ENCODE results near the gene LRRC3.

Gene LRRC3

GRCh38 chr21:44485796-44486195 is 30.5 kb downstream of the LRRC3 start:
- Mint-ChIP-seq H3K4me3 (peak overlapping the region; percentile 65 to 67), H3K9me3 (no peaks in the 10 kb centered on the region), H3K27ac (no peak overlapping the region), H3K27me3 (peaks cover 7% of the 10 kb centered on the region), H3K4me1 (peaks cover 8% of the 10 kb centered on the region)
- ATAC-seq: peak; percentile 23
- DNase-seq: no peak

DNA sequence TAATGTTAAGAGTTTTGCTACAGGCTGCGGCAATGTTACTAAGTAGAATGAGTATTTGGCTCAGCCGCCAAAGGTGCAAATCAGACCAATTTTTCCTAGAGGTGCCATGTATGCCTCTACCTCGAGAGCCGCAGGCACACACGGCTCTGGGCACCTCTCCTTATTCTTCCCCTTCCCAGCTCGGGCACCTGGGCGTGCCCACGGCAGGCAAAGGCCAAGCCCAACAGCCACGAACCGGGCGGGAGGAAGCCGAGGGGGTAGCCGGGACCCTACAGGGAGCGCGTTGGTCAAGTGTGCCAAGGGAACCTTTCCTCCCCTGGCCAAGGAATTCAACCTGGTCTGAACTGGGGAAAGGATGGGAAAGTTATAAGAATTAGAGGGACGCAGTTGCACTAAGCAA is 31.0 kb downstream of the LRRC3 start:
- H3K4me3 Mint-ChIP-seq: peak overlapping the region; percentile 30 to 42
- H3K4me1 Mint-ChIP-seq: peaks cover 8% of the 10 kb centered on the region
- DNase-seq (no peak), ATAC-seq (no peak)
- H3K9me3 Mint-ChIP-seq: no peaks in the 10 kb centered on the region
- peaks cover 7% of the 10 kb centered on the region for H3K27me3 Mint-ChIP-seq
- peak overlapping the region in 1 of 2 donors; percentile 83 for H3K27ac Mint-ChIP-seq

DNA sequence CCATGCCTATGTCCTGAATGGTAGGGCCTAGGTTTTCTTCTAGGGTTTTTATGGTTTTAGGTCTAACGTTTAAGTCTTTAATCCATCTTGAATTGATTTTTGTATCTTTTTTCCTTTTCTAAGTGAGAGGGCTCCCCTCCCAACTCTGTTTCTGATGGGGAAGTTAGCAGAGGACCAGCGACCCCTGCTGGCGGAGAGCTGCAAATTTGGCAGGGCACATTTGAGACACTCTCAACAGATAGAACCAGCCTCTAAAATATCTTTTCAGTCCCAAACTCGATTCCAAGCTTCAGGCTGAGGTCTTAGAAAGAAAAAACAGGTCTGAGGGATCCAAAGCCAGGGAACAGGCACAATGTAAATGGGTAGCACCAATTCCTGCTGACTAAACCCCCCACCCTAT is 32.5 kb downstream of the LRRC3 start:
- peak; percentile 50 to 51 for DNase-seq
- Mint-ChIP-seq H3K4me3 (no peak overlapping the region), H3K9me3 (peaks cover 11 to 12% of the 10 kb centered on the region in 2 donors), H3K4me1 (peaks cover 8% of the 10 kb centered on the region), H3K27me3 (peaks cover 15% of the 10 kb centered on the region), H3K27ac (no peak overlapping the region)
- ATAC-seq: no peak

DNA sequence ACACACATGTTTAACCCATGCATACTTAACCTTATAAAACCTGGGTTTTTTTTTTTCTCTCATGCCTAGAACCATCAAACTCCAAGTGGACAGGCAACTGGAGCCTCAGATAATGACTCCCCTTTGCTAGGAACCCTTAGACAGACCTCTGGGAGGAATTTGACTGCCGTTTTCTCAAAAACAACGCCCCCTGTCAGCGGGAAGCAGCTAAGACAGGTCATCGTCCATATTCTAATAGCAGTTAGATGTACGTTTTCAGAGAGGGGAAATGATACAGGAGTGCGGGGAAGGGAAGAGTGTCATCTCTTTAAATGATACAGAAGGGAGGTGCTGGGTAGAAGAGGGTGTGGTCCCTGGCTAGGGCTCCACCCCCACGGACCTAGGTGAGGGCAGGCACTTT is 34.7 kb downstream of the LRRC3 start:
- Mint-ChIP-seq H3K9me3 (peaks cover 16 to 19% of the 10 kb centered on the region in 2 donors), H3K4me1 (peaks cover 8% of the 10 kb centered on the region), H3K27ac (no peak overlapping the region), H3K4me3 (no peak overlapping the region), H3K27me3 (peaks cover 16% of the 10 kb centered on the region)
- DNase-seq: no peak
- ATAC-seq: no peak

- DNase-seq: no peak
- Mint-ChIP-seq H3K4me3 (no peak overlapping the region), H3K27ac (no peak overlapping the region), H3K27me3 (peaks cover 20% of the 10 kb centered on the region), H3K4me1 (peaks cover 8% of the 10 kb centered on the region), H3K9me3 (peaks cover 16 to 19% of the 10 kb centered on the region in 2 donors)
- no peak for ATAC-seq
These were observed 35.1 kb downstream of the LRRC3 start for GRCh38 chr21:44490405-44490804.

DNA sequence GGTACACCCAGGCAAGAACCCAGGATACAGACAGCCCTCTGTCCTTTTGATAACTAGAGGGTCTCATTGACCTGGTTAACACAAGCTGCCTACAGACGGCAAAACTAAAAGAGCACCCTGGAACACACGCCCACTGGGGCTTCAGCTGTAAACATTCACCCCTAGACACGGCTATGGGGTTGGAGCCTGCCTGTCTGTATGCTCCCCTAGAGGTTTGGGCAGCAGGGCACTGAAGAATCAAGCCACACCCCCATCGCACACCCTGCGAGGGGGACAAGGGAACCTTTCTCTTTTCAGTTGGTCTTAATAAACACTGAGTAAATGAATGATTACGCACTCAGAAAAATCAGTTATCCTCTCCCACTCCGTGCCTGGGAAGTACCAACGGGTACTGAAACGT is 35.5 kb downstream of the LRRC3 start:
- Mint-ChIP-seq H3K4me1 (peaks cover 6% of the 10 kb centered on the region), H3K27ac (no peak overlapping the region), H3K9me3 (peaks cover 16 to 19% of the 10 kb centered on the region in 2 donors), H3K27me3 (peaks cover 24% of the 10 kb centered on the region), H3K4me3 (no peak overlapping the region)
- DNase-seq (no peak), ATAC-seq (no peak)

DNA sequence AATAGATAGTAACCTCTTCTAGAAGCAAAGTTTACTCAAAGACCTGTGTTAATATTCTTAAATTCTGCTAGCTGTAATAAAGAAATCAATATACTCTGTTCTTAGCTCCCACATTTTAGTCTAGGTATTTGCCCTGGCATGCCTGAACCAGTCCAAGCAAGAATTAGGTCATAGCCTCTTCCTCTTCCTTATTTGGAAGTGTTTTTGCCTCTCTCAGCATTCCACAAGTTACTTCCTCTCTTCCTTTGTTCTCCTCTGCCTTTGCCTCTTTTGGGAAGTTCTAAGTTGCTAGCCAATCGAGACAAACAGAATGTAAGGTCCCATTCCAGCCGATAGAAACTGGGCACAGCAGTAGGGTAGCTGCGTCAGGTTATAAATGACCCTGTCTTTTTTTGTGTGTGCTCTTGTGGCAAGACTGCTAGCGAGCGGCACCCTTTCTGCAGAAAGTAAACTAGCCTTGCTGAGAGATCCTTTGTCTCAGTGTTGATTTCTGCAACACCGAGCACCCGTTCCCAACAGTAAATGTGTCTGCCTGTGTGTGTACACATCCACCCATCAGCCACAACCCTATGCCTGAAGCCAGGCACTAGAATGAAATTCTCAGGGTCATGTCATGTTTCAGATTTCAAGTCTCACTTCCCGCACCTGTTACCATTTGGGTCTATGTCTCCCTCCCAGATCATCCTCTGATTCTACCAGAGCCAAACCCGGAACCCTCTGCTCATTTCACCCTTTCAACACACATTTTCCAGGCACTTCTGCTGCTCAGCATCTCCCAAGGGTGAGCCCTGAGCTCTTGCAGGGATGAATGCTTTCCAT is 37.5 kb downstream of the LRRC3 start:
- Mint-ChIP-seq H3K4me1 (no peaks in the 10 kb centered on the region), H3K9me3 (peaks cover 16 to 19% of the 10 kb centered on the region in 2 donors), H3K27ac (no peak overlapping the region), H3K27me3 (peaks cover 41% of the 10 kb centered on the region), H3K4me3 (no peak overlapping the region)
- no peak for ATAC-seq
- no peak for DNase-seq

- DNase-seq (no peak), ATAC-seq (no peak)
- Mint-ChIP-seq H3K4me1 (no peaks in the 10 kb centered on the region), H3K4me3 (no peak overlapping the region), H3K27ac (no peak overlapping the region), H3K27me3 (peaks cover 41% of the 10 kb centered on the region), H3K9me3 (peaks cover 16 to 19% of the 10 kb centered on the region in 2 donors)
These were observed 39.1 kb downstream of the LRRC3 start for GRCh38 chr21:44494418-44494817.

- Mint-ChIP-seq H3K4me3 (no peak overlapping the region), H3K27me3 (peaks cover 41% of the 10 kb centered on the region), H3K27ac (peak overlapping the region in 1 of 2 donors; percentile 72), H3K4me1 (no peaks in the 10 kb centered on the region), H3K9me3 (peaks cover 16 to 19% of the 10 kb centered on the region in 2 donors)
- no peak for ATAC-seq
- no peak for DNase-seq
These were observed 39.6 kb downstream of the LRRC3 start for GRCh38 chr21:44494956-44495355.

DNA sequence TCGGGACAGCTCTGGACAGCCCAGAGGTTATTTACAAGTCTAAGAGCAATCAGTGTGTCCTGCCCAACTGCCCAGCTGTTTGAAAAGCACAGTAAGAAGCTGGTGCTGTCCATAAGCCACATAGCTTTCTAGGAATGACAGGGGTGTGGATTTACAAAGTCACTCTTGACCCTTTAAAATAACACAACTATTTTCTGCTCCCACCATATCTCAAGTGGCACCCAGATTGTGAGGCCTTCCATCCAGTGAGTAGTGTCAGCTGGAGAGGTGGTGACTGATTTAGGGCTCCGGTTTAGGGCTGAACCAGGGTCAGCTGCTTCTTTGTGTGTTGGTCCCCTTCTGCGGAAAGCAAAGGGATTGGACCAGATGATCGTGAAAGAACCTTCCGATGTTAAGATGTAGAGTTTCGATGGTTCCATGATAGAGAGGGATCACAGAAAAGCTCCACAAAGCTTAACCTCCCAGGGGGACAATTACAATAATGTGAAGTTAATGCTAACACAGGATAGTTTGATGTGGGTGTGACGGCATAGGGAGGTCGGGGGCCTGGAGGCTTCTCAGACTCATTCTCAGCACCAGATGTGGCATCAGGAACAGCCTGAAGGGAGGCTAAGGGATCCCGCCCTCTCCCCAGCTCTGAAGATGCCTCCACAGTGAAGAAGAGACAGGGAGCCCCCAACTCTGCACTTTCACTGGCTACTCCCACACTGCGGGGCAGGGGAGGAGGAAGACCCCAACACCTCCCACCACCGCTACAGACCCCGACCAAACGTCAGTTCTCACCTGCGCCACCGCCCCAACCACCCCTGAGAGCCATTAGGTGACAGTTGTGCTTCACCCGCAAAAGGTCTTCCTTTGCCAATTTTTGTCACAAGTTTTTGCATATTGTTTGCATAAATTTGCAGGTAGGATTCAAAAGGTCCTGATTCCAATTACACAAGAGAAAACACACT is 40.6 kb downstream of the LRRC3 start:
- peaks cover 16 to 19% of the 10 kb centered on the region in 2 donors for H3K9me3 Mint-ChIP-seq
- peaks cover 41% of the 10 kb centered on the region for H3K27me3 Mint-ChIP-seq
- no peaks in the 10 kb centered on the region for H3K4me1 Mint-ChIP-seq
- DNase-seq (no peak), ATAC-seq (no peak)
- H3K4me3 Mint-ChIP-seq: no peak overlapping the region
- peak overlapping the region in 1 of 2 donors; percentile 87 for H3K27ac Mint-ChIP-seq

DNA sequence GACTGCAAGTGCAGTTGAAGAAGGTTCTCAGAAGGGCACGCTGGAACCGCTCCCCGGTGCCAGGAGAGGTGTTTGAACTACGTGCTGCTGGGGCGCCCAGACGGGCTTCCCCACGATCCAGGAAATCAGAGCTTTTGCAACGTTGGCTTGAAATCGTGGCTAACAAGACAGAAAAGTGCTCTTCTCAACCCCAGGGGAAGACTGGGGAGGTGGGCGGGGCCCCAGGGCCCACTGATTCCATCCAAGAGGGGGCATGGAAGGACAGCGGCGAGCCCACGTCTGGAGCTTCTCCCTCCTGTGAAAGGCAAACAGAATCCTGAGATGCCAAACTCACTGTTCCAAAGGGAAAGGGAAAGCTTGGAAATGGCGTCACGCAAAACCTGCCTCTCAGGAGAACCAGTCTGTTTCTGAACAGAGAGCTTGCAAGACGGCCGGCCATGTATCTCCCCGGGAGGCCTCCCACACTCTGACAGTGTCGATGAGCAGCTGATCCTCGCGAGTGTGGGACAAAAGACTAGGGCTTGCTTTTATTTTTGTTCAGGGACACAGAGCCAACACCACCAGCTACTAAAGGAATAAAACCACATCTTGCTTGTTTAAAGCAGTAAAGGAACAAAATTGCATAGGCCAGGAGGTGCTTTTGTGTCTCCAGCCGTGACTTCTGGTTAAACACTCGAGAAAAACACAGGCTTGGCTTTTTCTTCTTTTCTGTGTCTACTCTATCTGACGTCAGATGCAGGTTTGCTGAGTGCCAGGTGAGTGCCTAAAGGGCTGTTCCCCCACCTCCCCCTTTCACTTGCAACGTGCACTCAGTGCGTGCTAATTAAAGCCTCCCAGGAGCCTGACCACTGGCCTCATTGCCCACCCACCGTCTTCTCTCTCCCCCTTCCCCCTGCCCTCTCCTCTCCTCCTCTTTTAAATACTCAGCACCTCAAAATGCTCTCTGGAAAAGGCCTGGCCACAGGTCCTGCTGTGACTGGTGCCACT is 41.5 kb downstream of the LRRC3 start:
- no peak for ATAC-seq
- no peak for DNase-seq
- Mint-ChIP-seq H3K4me3 (no peak overlapping the region), H3K27ac (no peak overlapping the region), H3K4me1 (no peaks in the 10 kb centered on the region), H3K27me3 (peaks cover 39% of the 10 kb centered on the region), H3K9me3 (peaks cover 15 to 16% of the 10 kb centered on the region in 2 donors)

GRCh38 chr21:44497703-44498126 is 42.4 kb downstream of the LRRC3 start:
- Mint-ChIP-seq H3K4me3 (no peak overlapping the region), H3K4me1 (no peaks in the 10 kb centered on the region), H3K27me3 (peaks cover 33% of the 10 kb centered on the region), H3K9me3 (peaks cover 6 to 8% of the 10 kb centered on the region in 2 donors), H3K27ac (no peak overlapping the region)
- ATAC-seq (no peak), DNase-seq (no peak)

GRCh38 chr21:44498280-44499210 is 43.2 kb downstream of the LRRC3 start:
- no peak for DNase-seq
- H3K9me3 Mint-ChIP-seq: no peaks in the 10 kb centered on the region
- no peak for ATAC-seq
- H3K4me1 Mint-ChIP-seq: no peaks in the 10 kb centered on the region
- H3K4me3 Mint-ChIP-seq: no peak overlapping the region
- H3K27ac Mint-ChIP-seq: peak overlapping the region in 1 of 2 donors; percentile 82
- peaks cover 25% of the 10 kb centered on the region for H3K27me3 Mint-ChIP-seq

GRCh38 chr21:44499211-44499560 is 43.9 kb downstream of the LRRC3 start:
- peaks cover 5% of the 10 kb centered on the region for H3K4me1 Mint-ChIP-seq
- H3K4me3 Mint-ChIP-seq: no peak overlapping the region
- no peaks in the 10 kb centered on the region for H3K9me3 Mint-ChIP-seq
- no peak for ATAC-seq
- no peak overlapping the region for H3K27ac Mint-ChIP-seq
- peaks cover 25% of the 10 kb centered on the region for H3K27me3 Mint-ChIP-seq
- no peak for DNase-seq

All from stimulated activated naive CD8-positive, alpha-beta T cell treated with anti-CD3 and anti-CD28 coated beads, Interleukin-15, amount 100 ng/mL, for 72 hours (primary cell).